HG03460 (cell line): ENCODE data around the gene PLPP2.

Experiments
- ATAC-seq: cut with Tn5 transposase; IDR thresholded peaks from one replicate; pipeline ENCODE4 v1.9.1; 2021; ENCODE audit not compliant: unreplicated experiment

PLPP2 gene

GRCh38 chr19:294341-294945 is 3.2 kb upstream of the PLPP2 start:
- no peak for ATAC-seq

- no peak for ATAC-seq
These were observed 2.4 kb upstream of the PLPP2 start for GRCh38 chr19:293436-294110.

- no peak for ATAC-seq
These were observed 1.7 kb upstream of the PLPP2 start for GRCh38 chr19:292951-293350.

- no peak for ATAC-seq
These were observed 1.2 kb upstream of the PLPP2 start for GRCh38 chr19:292281-292884.

- no peak for ATAC-seq
These were observed 518 bp upstream of the PLPP2 start for GRCh38 chr19:291561-292280.

GRCh38 chr19:290372-291005 is 714 bp downstream of the PLPP2 start:
- no peak for ATAC-seq

GRCh38 chr19:289651-290371 is 1.4 kb downstream of the PLPP2 start:
- no peak for ATAC-seq

GRCh38 chr19:288911-289310 is 2.3 kb downstream of the PLPP2 start:
- no peak for ATAC-seq

- ATAC-seq, result no peak
These were observed 3.8 kb downstream of the PLPP2 start for GRCh38 chr19:287381-287871.

- no peak for ATAC-seq
These were observed 7.8 kb downstream of the PLPP2 start for GRCh38 chr19:283395-283794.

- no peak for ATAC-seq
These were observed 8.7 kb downstream of the PLPP2 start for GRCh38 chr19:282501-282900.

- ATAC-seq, result no peak
These were observed 9.2 kb downstream of the PLPP2 start for GRCh38 chr19:281992-282391.

GRCh38 chr19:281156-281853 is 9.9 kb downstream of the PLPP2 start:
- no peak for ATAC-seq

GRCh38 chr19:280541-281009 is 10.6 kb downstream of the PLPP2 start:
- no peak for ATAC-seq

GRCh38 chr19:279656-280055 is 11.5 kb downstream of the PLPP2 start:
- ATAC-seq, result no peak

- ATAC-seq, result no peak
These were observed 12.0 kb downstream of the PLPP2 start for GRCh38 chr19:279231-279630.

- no peak for ATAC-seq
These were observed 13.5 kb downstream of the PLPP2 start for GRCh38 chr19:277581-278165.

GRCh38 chr19:277131-277530 is 14.1 kb downstream of the PLPP2 start:
- no peak for ATAC-seq

GRCh38 chr19:275958-276646 is 15.1 kb downstream of the PLPP2 start:
- ATAC-seq, result no peak
